ENCODE data around the gene MRPL9.

GRCh38 chr1:151718011-151718431 is 45.3 kb downstream of the MRPL9 start:
- TF ChIP-seq YY1 (IDR thresholded peaks at IDR 0.05; ENCODE audit: insufficient read depth, insufficient read length): no peak
- TF ChIP-seq SUZ12 (IDR thresholded peaks at IDR 0.05; ENCODE audit: extremely low read depth, insufficient read depth, insufficient read length): no peak

All from NT2/D1 (cell line).